OCI-LY7 (cell line): ENCODE data around the gene ARFIP2. TPM values are rescaled to one million over a fixed set of nuclear protein-coding genes. Genes with fewer than 3 reads are reported as not detected.
A peak's percentile ranks its signal among the peaks of the same experiment; 100 is the strongest.

Source experiments
- BruUV-seq: library from RNA; stranded (reverse); fragments of 400-500 nt; replicated peaks from 2 replicates; lab custom pipeline; 2021; lab: Mats Ljungman, UMichigan
- CTCF ChIA-PET: fragments of 300-600 bp; sonication (Branson Sonifier 250); formaldehyde crosslinking; loops from one replicate; lab custom pipeline; 2022; ENCODE audit warnings: antibody characterized with exemption; ENCODE audit not compliant: unreplicated experiment; lab: Charles Lee
- POLR2A ChIA-PET: fragments of 300-600 bp; sonication (Branson Sonifier 250); formaldehyde crosslinking; loops from one replicate; lab custom pipeline; 2022; ENCODE audit warnings: antibody characterized with exemption; lab: Charles Lee
- DNase-seq: peaks from one replicate; pipeline ENCODE4 v3.0.0-alpha.2; 2015; ENCODE audit warnings: low spot score
- H2AFZ ChIP-seq: fragments of 200-600 bp; sonication (generic), shearing (Covaris generic); 2 replicates; pipeline ENCODE4 v1.6.1; 2014; ENCODE audit warnings: mild to moderate bottlenecking, antibody characterized with exemption, low read length, moderate library complexity
- H3K27ac ChIP-seq: fragments of 200-600 bp; sonication (generic); 2 replicates; pipeline ENCODE4 v1.5.1; 2014; ENCODE audit warnings: mixed run types, low read depth, mild to moderate bottlenecking, moderate library complexity, low read length, inconsistent platforms; ENCODE audit not compliant: poor library complexity, severe bottlenecking
- H3K36me3 ChIP-seq: fragments of 200-600 bp; sonication (generic); 2 replicates; pipeline ENCODE4 v1.6.1; 2014; ENCODE audit warnings: mild to moderate bottlenecking, antibody characterized with exemption, low read length, moderate library complexity, mixed read lengths; ENCODE audit not compliant: insufficient read depth
- H3K4me1 ChIP-seq: fragments of 200-600 bp; sonication (generic); 2 replicates; pipeline ENCODE4 v1.5.1; 2014; ENCODE audit warnings: mild to moderate bottlenecking, low read length; ENCODE audit not compliant: insufficient read depth, poor library complexity, severe bottlenecking
- H3K4me2 ChIP-seq: fragments of 200-600 bp; sonication (generic); 2 replicates; pipeline ENCODE4 v1.6.1; 2014; ENCODE audit warnings: mild to moderate bottlenecking, low read length
- H3K4me3 ChIP-seq: fragments of 200-600 bp; sonication (generic); 2 replicates; pipeline ENCODE4 v1.5.1; 2014; ENCODE audit warnings: mild to moderate bottlenecking, low read depth, low read length; ENCODE audit not compliant: poor library complexity, severe bottlenecking
- H3K79me2 ChIP-seq: fragments of 200-600 bp; sonication (generic); 2 replicates; pipeline ENCODE4 v1.6.1; 2016; ENCODE audit warnings: low read depth, mild to moderate bottlenecking, low read length, moderate library complexity, mixed read lengths; ENCODE audit not compliant: insufficient read depth
- H3K9me2 ChIP-seq: fragments of 200-600 bp; sonication (generic); 2 replicates; pipeline ENCODE4 v1.6.1; 2016; ENCODE audit warnings: mild to moderate bottlenecking, low read length, mixed read lengths; ENCODE audit not compliant: insufficient read depth
- H3K9me3 ChIP-seq: fragments of 200-600 bp; sonication (generic); 2 replicates; pipeline ENCODE4 v1.6.1; 2014; ENCODE audit warnings: mild to moderate bottlenecking, mixed run types, low read length, mixed read lengths
- H4K20me1 ChIP-seq: fragments of 200-600 bp; sonication (generic); 2 replicates; pipeline ENCODE4 v1.6.1; 2014; ENCODE audit warnings: mild to moderate bottlenecking, antibody characterized with exemption, low read length, moderate library complexity, mixed read lengths; ENCODE audit not compliant: insufficient read depth
- EZH2phosphoT487 ChIP-seq: fragments of 200-600 bp; sonication (generic); IDR thresholded peaks from 2 replicates; pipeline ENCODE4 v1.6.1; 2018; ENCODE audit warnings: low read depth, borderline replicate concordance, mild to moderate bottlenecking, mixed run types, antibody characterized with exemption, low read length, moderate library complexity, mixed read lengths
- intact Hi-C: fragments of 100-400 bp; cut with micrococcal nuclease; formaldehyde crosslinking; loops from one replicate; pipeline ENCODE4 v1.10.0; 2022; ENCODE audit not compliant: unreplicated experiment
- total RNA-seq, 2 experiments: library from RNA; depleted of rRNA in 1 of 2; stranded (reverse); fragments of >200 nt in 1 of 2; shearing (Covaris generic) in 1 of 2; gene quantifications; 2 replicates each; pipeline ENCODE4 v1.2.3, GENCODE V29; 2014 to 2022
- TF ChIP-seq, protein P1 (sequence below): fragments of 200-600 bp; sonication (generic); conservative IDR thresholded peaks from 2 replicates; pipeline ENCODE4 v1.5.1; 2014; ENCODE audit warnings: mild to moderate bottlenecking, antibody characterized with exemption, low read length, moderate library complexity, mixed read lengths

ARFIP2 gene
- total RNA-seq, 2 experiments from 2014 or later = 40.7 to 49.0 TPM

- Histone ChIP-seq H3K4me2 (peak overlapping the region; percentile 13; the same call in 1 of the 2 replicates), H4K20me1 (no peaks in the 10 kb centered on the region), H3K27ac (no peak overlapping the region), H2AFZ (peak overlapping the region; percentile 55; the same call in 1 of the 2 replicates), H3K9me3 (no peaks in the 10 kb centered on the region), H3K4me3 (no peak overlapping the region), H3K9me2 (no peaks in the 10 kb centered on the region), H3K36me3 (no peaks in the 10 kb centered on the region), H3K4me1 (peaks cover 36% of the 10 kb centered on the region), H3K79me2 (no peaks in the 10 kb centered on the region)
- TF ChIP-seq, protein P1, sequence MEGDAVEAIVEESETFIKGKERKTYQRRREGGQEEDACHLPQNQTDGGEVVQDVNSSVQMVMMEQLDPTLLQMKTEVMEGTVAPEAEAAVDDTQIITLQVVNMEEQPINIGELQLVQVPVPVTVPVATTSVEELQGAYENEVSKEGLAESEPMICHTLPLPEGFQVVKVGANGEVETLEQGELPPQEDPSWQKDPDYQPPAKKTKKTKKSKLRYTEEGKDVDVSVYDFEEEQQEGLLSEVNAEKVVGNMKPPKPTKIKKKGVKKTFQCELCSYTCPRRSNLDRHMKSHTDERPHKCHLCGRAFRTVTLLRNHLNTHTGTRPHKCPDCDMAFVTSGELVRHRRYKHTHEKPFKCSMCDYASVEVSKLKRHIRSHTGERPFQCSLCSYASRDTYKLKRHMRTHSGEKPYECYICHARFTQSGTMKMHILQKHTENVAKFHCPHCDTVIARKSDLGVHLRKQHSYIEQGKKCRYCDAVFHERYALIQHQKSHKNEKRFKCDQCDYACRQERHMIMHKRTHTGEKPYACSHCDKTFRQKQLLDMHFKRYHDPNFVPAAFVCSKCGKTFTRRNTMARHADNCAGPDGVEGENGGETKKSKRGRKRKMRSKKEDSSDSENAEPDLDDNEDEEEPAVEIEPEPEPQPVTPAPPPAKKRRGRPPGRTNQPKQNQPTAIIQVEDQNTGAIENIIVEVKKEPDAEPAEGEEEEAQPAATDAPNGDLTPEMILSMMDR = peak; percentile 94
- TF ChIP-seq EZH2phosphoT487 = no peak
- CTCF ChIA-PET = interaction anchor here (0.6 to 4.0 kb wide), 14 partner anchors 9 to 175 kb away, joined by 3 to 74 read pairs (median 3); partner anchors contain the start of gene SMPD1
- DNase-seq = peak; percentile 77
- intact Hi-C loops = loop anchor here (1.0 to 2.0 kb wide), 2 partner anchors 61 to 64 kb away; no protein-coding TSS in a partner anchor
- BruUV-seq = no TSS peak
- POLR2A ChIA-PET = interaction anchor here (0.5 to 6.1 kb wide), 10 partner anchors 11 to 83 kb away, joined by 3 to 62 read pairs (median 4); no protein-coding TSS in a partner anchor
Observed at GRCh38 chr11:6443269-6444003, 37.7 kb downstream of the ARFIP2 start.

- H3K79me2 ChIP-seq = no peaks in the 10 kb centered on the region
- H4K20me1 ChIP-seq = no peaks in the 10 kb centered on the region
- no peaks in the 10 kb centered on the region for H3K36me3 ChIP-seq
- no peaks in the 10 kb centered on the region for H3K9me2 ChIP-seq
- H3K27ac ChIP-seq = no peak overlapping the region
- no peaks in the 10 kb centered on the region for H3K9me3 ChIP-seq
- intact Hi-C loops = loop anchor here (2.0 kb wide), 1 partner anchor 62 kb away; no protein-coding TSS in a partner anchor
- DNase-seq = no peak
- peaks cover 46% of the 10 kb centered on the region for H3K4me1 ChIP-seq
- H2AFZ ChIP-seq = no peak overlapping the region
- TF ChIP-seq EZH2phosphoT487 = no peak
- TF ChIP-seq, protein P1 = no peak
- no peak overlapping the region for H3K4me2 ChIP-seq
- no peak overlapping the region for H3K4me3 ChIP-seq
- no TSS peak for BruUV-seq
- ChIA-PET CTCF (interaction anchor here (2.4 to 4.0 kb wide), 2 partner anchors 52 to 63 kb away, joined by 8 to 74 read pairs; partner anchors contain the start of gene SMPD1), POLR2A (interaction anchor here (0.8 to 6.1 kb wide), 2 partner anchors 15 to 65 kb away, joined by 3 to 62 read pairs; no protein-coding TSS in a partner anchor)
Observed at GRCh38 chr11:6442441-6442840, 38.7 kb downstream of the ARFIP2 start.
